HEK293T (cell line): ENCODE data around the gene PAFAH1B2.

ENCODE experiments used
- CTCF ChIA-PET: fragments of 350-600 bp; formaldehyde crosslinking; extraction: SDS; loops from one replicate; lab custom pipeline; 2021; ENCODE audit warnings: antibody characterized with exemption, inconsistent platforms; lab: Yijun Ruan, JAX
- POLR2A ChIA-PET: fragments of 350-600 bp; formaldehyde crosslinking; extraction: SDS; loops from one replicate; lab custom pipeline; 2020; ENCODE audit warnings: antibody characterized with exemption, inconsistent platforms; lab: Yijun Ruan, JAX
- DNase-seq: peaks from one replicate; pipeline ENCODE4 v3.0.0; 2012; ENCODE audit warnings: mixed read lengths; ENCODE audit errors: extremely low spot score
- ARNT ChIP-seq: fragments of 450-650 bp; IDR thresholded peaks from 2 replicates; pipeline ENCODE4 v1.6.1; 2017; ENCODE audit warnings: mild to moderate bottlenecking
- BHLHE40 ChIP-seq: fragments of 450-650 bp; IDR thresholded peaks from 2 replicates; pipeline ENCODE4 v1.6.1; 2016; ENCODE audit warnings: mild to moderate bottlenecking, moderate library complexity, borderline replicate concordance
- CTBP1 ChIP-seq: fragments of 450-650 bp; IDR thresholded peaks from 2 replicates; pipeline ENCODE4 v1.6.1; 2016; ENCODE audit warnings: borderline replicate concordance
- ELF4 ChIP-seq: fragments of 450-650 bp; IDR thresholded peaks from 2 replicates; pipeline ENCODE4 v1.6.1; 2017; ENCODE audit warnings: antibody characterized with exemption
- FOXA1 ChIP-seq: fragments of 450-650 bp; IDR thresholded peaks from 2 replicates; pipeline ENCODE4 v1.6.1; 2016; ENCODE audit warnings: mild to moderate bottlenecking
- FOXK2 ChIP-seq: fragments of 450-650 bp; IDR thresholded peaks from 2 replicates; pipeline ENCODE4 v1.6.1; 2016; ENCODE audit warnings: mild to moderate bottlenecking
- FOXM1 ChIP-seq: fragments of 450-650 bp; IDR thresholded peaks from 2 replicates; pipeline ENCODE4 v1.6.1; 2017; ENCODE audit warnings: mild to moderate bottlenecking, borderline replicate concordance
- HDGF ChIP-seq: fragments of 450-650 bp; IDR thresholded peaks from 2 replicates; pipeline ENCODE4 v1.6.1; 2017; ENCODE audit warnings: antibody characterized with exemption, borderline replicate concordance
- L3MBTL2 ChIP-seq: fragments of 450-650 bp; conservative IDR thresholded peaks from 2 replicates; pipeline ENCODE4 v1.6.1; 2016; ENCODE audit warnings: mild to moderate bottlenecking
- LEF1 ChIP-seq: fragments of 450-650 bp; IDR thresholded peaks from 2 replicates; pipeline ENCODE4 v1.6.1; 2017; ENCODE audit warnings: mild to moderate bottlenecking, borderline replicate concordance
- NFRKB ChIP-seq: fragments of 450-650 bp; IDR thresholded peaks from 2 replicates; pipeline ENCODE4 v1.6.1; 2016; ENCODE audit warnings: mild to moderate bottlenecking, moderate library complexity
- PKNOX1 ChIP-seq: fragments of 450-650 bp; IDR thresholded peaks from 2 replicates; pipeline ENCODE4 v1.6.1; 2016
- SP1 ChIP-seq: fragments of 450-650 bp; IDR thresholded peaks from 2 replicates; pipeline ENCODE4 v1.6.1; 2017
- SUZ12 ChIP-seq: fragments of 450-650 bp; IDR thresholded peaks from 2 replicates; pipeline ENCODE4 v1.6.1; 2016; ENCODE audit warnings: mild to moderate bottlenecking
- TARDBP ChIP-seq: fragments of 450-650 bp; IDR thresholded peaks from 2 replicates; pipeline ENCODE4 v1.6.1; 2016
- ZNF384 ChIP-seq: fragments of 450-650 bp; IDR thresholded peaks from 2 replicates; pipeline ENCODE4 v1.6.1; 2016

PAFAH1B2 gene

GRCh38 chr11:117191680-117192400, 47.8 kb downstream of the PAFAH1B2 start:
- CTCF ChIA-PET, result no interaction called here
- POLR2A ChIA-PET, result no interaction called here

GRCh38 chr11:117192401-117192875, 48.4 kb downstream of the PAFAH1B2 start:
- DNase-seq, result no peak
- TF ChIP-seq ZNF384 (no peak), FOXA1 (no peak), SP1 (no peak), ELF4 (no peak), ARNT (no peak), LEF1 (no peak)
- ChIA-PET CTCF (no interaction called here), POLR2A (no interaction called here)

More at GRCh38 chr11:117191680-117192400, 47.8 kb downstream of the PAFAH1B2 start:
- no peak for TF ChIP-seq SUZ12
- DNase-seq, result no peak

GRCh38 chr11:117193130-117194020, 49.3 kb downstream of the PAFAH1B2 start:
- no peak for DNase-seq
- POLR2A ChIA-PET, result no interaction called here
- TF ChIP-seq PKNOX1 (no peak), FOXA1 (no peak), ZNF384 (no peak), HDGF (no peak), FOXK2 (no peak), CTBP1 (no peak), NFRKB (no peak), BHLHE40 (no peak), ARNT (no peak), ELF4 (no peak)
- CTCF ChIA-PET, result interaction anchor here (1.5 kb wide), 1 partner anchor 358 kb away, joined by 3 read pairs; no protein-coding TSS in a partner anchor

GRCh38 chr11:117194267-117194666, 50.2 kb downstream of the PAFAH1B2 start:
- ChIA-PET POLR2A (interaction anchor here (1.0 kb wide), 1 partner anchor 8 kb away, joined by 3 read pairs; no protein-coding TSS in a partner anchor), CTCF (interaction anchor here (0.5 to 1.5 kb wide), 2 partner anchors 359 to 1662 kb away, joined by 3 read pairs; no protein-coding TSS in a partner anchor)
- no peak for TF ChIP-seq FOXA1
- TF ChIP-seq SUZ12, result no peak
- no peak for TF ChIP-seq HDGF
- no peak for TF ChIP-seq NFRKB
- no peak for TF ChIP-seq CTBP1
- no peak for TF ChIP-seq ARNT
- TF ChIP-seq TARDBP, result no peak
- TF ChIP-seq L3MBTL2, result no peak
- DNase-seq, result no peak

- DNase-seq, result no peak
- CTCF ChIA-PET, result interaction anchor here (1.1 to 1.5 kb wide), 2 partner anchors 32 to 360 kb away, joined by 3 to 5 read pairs; no protein-coding TSS in a partner anchor
- POLR2A ChIA-PET, result interaction anchor here (1.0 to 1.1 kb wide), 2 partner anchors 9 to 14 kb away, joined by 3 read pairs; no protein-coding TSS in a partner anchor
- no peak for TF ChIP-seq CTBP1
- no peak for TF ChIP-seq ELF4
- TF ChIP-seq NFRKB, result no peak
- no peak for TF ChIP-seq TARDBP
- no peak for TF ChIP-seq BHLHE40
- no peak for TF ChIP-seq L3MBTL2
- TF ChIP-seq PKNOX1, result no peak
- no peak for TF ChIP-seq LEF1
- no peak for TF ChIP-seq SP1
- TF ChIP-seq ZNF384, result no peak
- TF ChIP-seq SUZ12, result no peak
- TF ChIP-seq HDGF, result no peak
- no peak for TF ChIP-seq ARNT
- TF ChIP-seq FOXA1, result no peak
- TF ChIP-seq FOXM1, result no peak
- TF ChIP-seq FOXK2, result no peak
Measured at GRCh38 chr11:117195258-117195657, 51.2 kb downstream of the PAFAH1B2 start.

GRCh38 chr11:117195761-117196160, 51.7 kb downstream of the PAFAH1B2 start:
- CTCF ChIA-PET, result interaction anchor here (1.1 to 1.2 kb wide), 2 partner anchors 31 to 36 kb away, joined by 4 to 5 read pairs; partner anchors contain the start of gene PCSK7
- POLR2A ChIA-PET, result interaction anchor here (1.1 kb wide), 1 partner anchor 15 kb away, joined by 3 read pairs; no protein-coding TSS in a partner anchor
- no peak for DNase-seq
- TF ChIP-seq PKNOX1, result no peak
- no peak for TF ChIP-seq CTBP1
- no peak for TF ChIP-seq NFRKB
- TF ChIP-seq ELF4, result no peak
- TF ChIP-seq HDGF, result no peak
- no peak for TF ChIP-seq FOXM1
- TF ChIP-seq FOXA1, result no peak
- TF ChIP-seq BHLHE40, result no peak
- no peak for TF ChIP-seq L3MBTL2
- no peak for TF ChIP-seq SUZ12
- TF ChIP-seq LEF1, result no peak
- TF ChIP-seq TARDBP, result no peak
- no peak for TF ChIP-seq ARNT
- no peak for TF ChIP-seq FOXK2
- TF ChIP-seq ZNF384, result no peak
- no peak for TF ChIP-seq SP1
